Stomach (tissue), 4 donors: ENCODE measurements around the gene STRN3.

Experiments
- EP300 ChIP-seq: sonication (generic); formaldehyde crosslinking; IDR thresholded peaks from one replicate; pipeline ENCODE4 v1.6.1; 2017; ENCODE audit warnings: antibody characterized with exemption
- POLR2A ChIP-seq, 4 donors: fragments of 450-650 bp; IDR thresholded peaks; one replicate each; pipeline ENCODE4 v1.6.1; 2016; ENCODE audit warnings: antibody characterized with exemption in 4 of 4, control low read depth in 2 of 4, mild to moderate bottlenecking in 1 of 4, moderate library complexity in 1 of 4
- POLR2AphosphoS5 ChIP-seq, 3 donors: sonication (generic); formaldehyde crosslinking; IDR thresholded peaks; one replicate each; pipeline ENCODE4 v1.6.1; 2016; ENCODE audit warnings: antibody characterized with exemption in 3 of 3
- TF ChIP-seq, protein P1 (sequence below), 7 experiments: fragments of 450-650 bp in 4 of 7; fragments of 200-600 bp in 3 of 7; sonication (generic) in 3 of 7; IDR thresholded peaks; one replicate each; pipeline ENCODE4 v1.5.1; 2016 to 2019; ENCODE audit warnings: antibody characterized with exemption in 7 of 7, control low read depth in 2 of 7, mild to moderate bottlenecking in 1 of 7

DNA sequence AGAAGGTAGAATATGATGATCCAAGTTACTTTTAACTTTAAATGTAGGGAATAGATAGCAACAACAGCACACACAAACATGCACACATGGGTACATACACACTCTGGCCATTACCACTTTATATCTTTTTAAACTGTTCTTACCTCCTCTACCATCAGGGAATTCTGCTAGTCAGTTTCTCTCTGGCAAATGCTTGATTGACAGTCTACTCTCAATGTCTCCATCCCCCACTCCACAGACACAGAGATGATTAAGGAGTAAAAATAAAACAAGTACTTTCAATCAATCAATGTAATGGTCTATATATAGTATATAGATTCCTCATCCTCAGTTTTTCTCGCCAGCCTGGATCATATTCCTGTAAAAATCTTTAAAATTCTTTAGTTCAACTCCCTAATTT lies 16.1 kb upstream of the STRN3 start:
- TF ChIP-seq POLR2A (IDR thresholded peaks at IDR 0.05), result no peak
- TF ChIP-seq, protein P1, sequence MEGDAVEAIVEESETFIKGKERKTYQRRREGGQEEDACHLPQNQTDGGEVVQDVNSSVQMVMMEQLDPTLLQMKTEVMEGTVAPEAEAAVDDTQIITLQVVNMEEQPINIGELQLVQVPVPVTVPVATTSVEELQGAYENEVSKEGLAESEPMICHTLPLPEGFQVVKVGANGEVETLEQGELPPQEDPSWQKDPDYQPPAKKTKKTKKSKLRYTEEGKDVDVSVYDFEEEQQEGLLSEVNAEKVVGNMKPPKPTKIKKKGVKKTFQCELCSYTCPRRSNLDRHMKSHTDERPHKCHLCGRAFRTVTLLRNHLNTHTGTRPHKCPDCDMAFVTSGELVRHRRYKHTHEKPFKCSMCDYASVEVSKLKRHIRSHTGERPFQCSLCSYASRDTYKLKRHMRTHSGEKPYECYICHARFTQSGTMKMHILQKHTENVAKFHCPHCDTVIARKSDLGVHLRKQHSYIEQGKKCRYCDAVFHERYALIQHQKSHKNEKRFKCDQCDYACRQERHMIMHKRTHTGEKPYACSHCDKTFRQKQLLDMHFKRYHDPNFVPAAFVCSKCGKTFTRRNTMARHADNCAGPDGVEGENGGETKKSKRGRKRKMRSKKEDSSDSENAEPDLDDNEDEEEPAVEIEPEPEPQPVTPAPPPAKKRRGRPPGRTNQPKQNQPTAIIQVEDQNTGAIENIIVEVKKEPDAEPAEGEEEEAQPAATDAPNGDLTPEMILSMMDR (IDR thresholded peaks at IDR 0.05), result no peak
- no peak for TF ChIP-seq EP300
- no peak for TF ChIP-seq POLR2AphosphoS5 (IDR thresholded peaks at IDR 0.05)
